Measurements from ENCODE around the gene ABCC5.

Gene ABCC5

DNA sequence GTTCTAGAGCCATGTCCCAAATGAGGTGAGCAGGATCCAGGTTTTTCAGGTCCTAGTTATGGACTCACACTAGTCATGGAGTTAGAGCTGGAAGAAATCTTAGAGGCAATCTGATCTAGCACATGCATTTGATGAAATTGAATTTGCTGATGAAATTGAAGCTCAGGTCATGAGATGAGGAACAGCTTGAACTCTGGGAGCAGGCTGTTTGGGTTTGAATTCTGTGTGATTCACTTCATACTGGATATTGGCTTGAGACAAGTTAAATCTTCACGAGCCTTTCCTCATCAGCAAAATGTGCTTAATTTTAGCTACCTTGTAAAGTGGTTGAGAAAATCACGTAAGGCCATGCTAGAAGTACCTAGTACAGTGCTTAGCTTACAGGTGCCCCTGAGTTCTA is 99.5 kb downstream of the ABCC5 start:
- DNase-seq, result no peak

DNA sequence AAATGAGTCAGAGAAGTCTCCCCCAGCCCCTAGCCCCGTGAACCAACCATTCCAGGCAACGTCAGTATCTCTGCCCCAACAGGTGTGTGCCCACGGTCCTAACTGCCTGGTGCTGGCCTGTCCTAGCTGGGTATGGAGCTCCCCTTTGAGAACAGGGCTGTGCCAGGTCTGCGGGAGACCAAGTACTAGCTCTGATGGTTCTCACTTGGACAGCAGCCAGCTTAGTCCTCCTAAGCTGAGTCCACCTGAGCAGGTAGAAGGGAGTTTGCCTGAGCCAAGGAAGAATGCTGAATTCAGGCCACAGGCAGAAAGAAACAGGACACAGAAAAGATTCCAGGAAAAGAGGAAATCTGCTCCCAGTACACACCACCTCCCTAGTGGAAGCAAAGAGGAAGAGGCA is 99.9 kb downstream of the ABCC5 start:
- no peak for DNase-seq

DNA sequence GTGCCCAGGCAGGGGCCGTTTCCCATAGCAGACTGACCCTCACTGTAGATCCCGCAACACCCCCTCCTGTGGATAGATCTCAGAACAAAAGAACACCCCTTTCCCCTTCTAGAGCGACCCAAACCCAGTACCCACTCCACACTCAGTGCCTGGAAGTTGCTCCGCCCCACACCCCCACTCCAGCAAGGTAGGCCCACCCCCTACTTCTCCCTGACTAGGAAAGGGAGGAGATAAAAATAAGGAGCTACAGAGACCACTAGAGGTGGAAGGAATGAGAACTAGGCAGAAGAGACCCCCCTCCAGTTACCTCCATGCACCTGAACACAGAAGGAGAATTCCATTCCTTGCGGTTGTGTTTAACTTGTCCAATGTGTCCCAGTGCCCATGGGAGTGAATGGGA is 102.8 kb downstream of the ABCC5 start:
- DNase-seq, result no peak

DNA sequence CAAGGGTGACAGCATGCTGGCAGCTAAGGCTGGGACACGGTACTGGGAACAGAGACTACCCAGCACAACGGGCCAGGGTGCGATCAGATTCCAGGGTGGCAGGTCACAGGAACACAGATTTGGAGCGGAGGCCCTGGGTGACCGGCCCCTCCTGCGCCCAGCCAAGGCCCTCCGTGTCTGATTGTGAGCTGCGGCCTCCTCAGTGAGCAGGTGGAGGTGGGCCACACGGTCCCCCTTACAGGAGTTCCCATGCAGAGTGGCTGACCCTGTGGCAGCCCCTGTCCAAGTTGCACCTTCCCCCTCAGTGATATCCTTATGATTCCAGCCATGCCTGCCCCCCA is 104.1 kb downstream of the ABCC5 start:
- DNase-seq, result no peak

DNA sequence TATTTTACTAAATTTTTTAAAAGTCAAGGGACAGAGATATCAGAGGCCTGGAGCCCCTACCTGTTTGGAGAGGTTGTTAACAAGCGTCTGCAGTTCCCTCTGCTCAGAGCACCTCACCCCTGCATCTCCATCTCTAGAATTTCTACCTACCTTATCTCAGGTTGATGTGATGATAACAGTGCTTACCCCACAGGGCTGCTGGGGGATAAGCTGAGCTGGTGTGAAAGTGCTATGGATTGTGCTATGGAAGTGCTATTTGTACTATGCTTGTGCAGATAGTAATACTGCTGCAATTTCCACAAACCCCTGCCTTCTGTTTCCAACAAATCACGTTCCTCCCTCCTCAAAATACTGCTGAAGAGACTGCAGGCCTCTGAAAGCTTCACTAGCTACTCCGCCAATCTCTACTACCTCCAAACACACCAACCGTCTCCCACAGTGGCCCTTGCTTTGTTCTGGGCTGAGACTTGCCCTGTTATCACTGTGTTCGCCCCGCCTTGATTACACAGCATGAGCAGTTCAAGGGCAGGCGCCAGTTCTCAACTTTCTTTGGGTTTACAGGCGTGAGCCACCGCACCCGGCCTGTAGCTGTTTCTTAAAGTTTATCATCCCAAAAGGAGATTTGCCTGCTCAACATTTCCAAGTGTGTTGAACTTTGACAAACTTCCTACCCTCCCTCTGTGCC is 104.6 kb downstream of the ABCC5 start:
- no peak for DNase-seq

GRCh38 chr3:183911763-183912506 is 105.7 kb downstream of the ABCC5 start:
- DNase-seq, result no peak

DNA sequence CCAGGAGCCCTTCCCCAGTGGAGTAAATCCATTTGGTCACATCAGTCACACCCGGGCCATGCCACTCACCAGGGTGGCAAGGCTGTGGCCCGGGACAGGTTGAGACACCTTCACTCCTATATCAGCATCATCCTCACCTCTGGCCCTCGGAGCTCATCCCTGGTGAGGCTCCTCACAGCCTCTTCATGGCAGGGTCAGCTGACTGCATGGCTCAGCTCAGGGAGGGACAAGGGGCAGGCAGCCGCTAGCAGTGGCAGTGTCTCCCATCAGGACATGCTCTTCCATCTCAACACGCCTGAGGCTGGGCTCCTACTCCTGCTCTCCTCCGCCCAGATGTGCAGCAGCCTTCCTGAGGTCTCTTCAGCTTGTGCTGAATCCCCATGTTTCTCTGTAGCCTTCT is 106.6 kb downstream of the ABCC5 start:
- DNase-seq, result no peak

- DNase-seq, result no peak
These were observed 108.6 kb downstream of the ABCC5 start for GRCh38 chr3:183909030-183909600.

GRCh38 chr3:183907911-183908331 is 109.8 kb downstream of the ABCC5 start:
- DNase-seq, result no peak

GRCh38 chr3:183907176-183907575 is 110.5 kb downstream of the ABCC5 start:
- DNase-seq, result no peak

GRCh38 chr3:183906234-183906921 is 111.3 kb downstream of the ABCC5 start:
- DNase-seq, result no peak

- DNase-seq, result no peak
These were observed 112.6 kb downstream of the ABCC5 start for GRCh38 chr3:183904833-183905780.

- DNase-seq, result peak; percentile 5
These were observed 119.7 kb downstream of the ABCC5 start for GRCh38 chr3:183898028-183898431.

DNA sequence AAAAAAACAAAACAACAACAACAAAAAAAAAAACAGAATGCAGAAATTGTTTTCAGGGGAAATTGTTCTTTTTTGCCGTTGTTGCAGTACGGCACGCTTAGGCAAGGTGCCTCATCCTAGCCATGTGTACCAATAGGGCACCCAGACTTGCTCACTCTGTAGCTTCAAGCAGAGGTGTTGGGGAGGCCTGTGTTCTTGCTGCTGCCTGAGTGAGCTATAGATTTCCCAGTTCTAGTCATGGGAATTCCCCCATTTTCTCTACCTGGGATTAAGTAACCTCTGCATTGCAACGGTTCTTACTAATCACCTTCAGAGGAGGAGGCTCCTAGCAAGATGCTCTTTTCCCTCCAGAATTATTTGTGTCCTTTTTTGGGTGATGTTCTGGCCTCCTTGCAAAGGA is 120.1 kb downstream of the ABCC5 start:
- no peak for DNase-seq

GRCh38 chr3:183896610-183897009 is 121.1 kb downstream of the ABCC5 start:
- no peak for DNase-seq

DNA sequence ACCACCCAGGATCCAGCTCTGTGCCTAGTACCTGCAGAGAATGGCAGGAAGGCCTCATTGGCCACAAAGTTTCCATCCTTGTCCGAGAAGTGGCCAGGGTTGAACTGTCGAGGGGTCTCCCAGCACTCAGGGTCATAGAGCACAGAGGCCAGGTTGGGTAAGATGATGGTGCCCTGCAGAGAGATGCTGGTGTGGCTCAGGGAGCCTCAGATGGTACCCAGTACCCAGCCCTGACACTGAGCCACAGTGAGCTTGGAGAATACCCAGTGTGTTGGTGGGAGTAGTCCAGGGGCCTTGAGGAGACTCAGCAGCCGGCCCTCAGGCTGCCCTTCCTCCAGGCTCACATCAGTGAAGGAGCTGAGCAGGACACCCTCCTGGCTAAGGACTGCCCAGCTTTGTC is 121.5 kb downstream of the ABCC5 start:
- DNase-seq, result no peak

- no peak for DNase-seq
These were observed 121.9 kb downstream of the ABCC5 start for GRCh38 chr3:183895774-183896173.

- peak; percentile 39 for DNase-seq
These were observed 122.4 kb downstream of the ABCC5 start for GRCh38 chr3:183895296-183895695.

GRCh38 chr3:183892610-183893214 is 125.0 kb downstream of the ABCC5 start:
- peak; percentile 38 for DNase-seq

DNA sequence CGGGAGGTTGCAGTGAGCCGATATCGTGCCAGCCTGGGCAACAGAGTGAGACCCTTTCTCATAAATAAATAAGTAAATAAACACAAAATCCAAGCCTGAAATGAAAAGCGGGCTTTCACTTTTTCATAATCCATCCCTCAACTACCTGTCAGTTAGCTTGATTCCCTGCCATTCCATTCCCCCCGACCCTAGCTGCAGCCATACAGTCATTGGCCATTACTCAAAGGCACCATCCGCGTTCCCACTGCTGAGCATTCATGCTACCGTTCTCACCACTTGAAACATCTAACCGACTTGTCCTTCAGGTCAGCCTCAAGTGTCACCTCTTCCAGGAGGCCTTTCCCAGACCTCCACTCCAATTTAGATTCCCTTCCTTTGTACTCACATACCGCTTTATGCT is 131.9 kb downstream of the ABCC5 start:
- DNase-seq, result no peak

GRCh38 chr3:183884427-183885296 is 133.0 kb downstream of the ABCC5 start, which contains the start of gene PARL:
Gene PARL (minus strand): TSS chr3:183884880. CDS start chr3:183884846, 34 bp downstream.
- DNase-seq, result peak; percentile 93
